ENCODE data around the gene ZNF296.

The ZNF296 gene

DNA sequence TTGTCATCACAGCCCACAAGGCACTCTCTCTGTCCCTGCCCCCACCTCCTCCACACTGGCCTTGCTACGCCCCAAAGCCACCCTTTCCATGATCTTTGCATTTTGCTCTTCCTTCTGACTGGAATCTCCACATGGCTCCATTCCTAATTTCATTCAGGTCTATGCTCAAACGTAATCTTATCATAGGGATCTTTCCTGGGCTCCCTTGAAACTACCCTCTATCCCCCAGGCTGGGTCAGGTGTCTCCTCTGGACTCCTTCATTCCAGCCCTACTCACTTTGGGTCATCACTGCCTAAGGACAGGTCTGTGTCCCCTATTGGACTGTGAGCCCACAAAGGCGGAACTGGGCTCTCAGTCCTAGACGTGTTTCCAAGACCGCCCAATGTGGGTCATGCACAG, 5.9 kb upstream of the ZNF296 start:
- no peak for DNase-seq (ENCODE audit: low read depth)

- no peak for DNase-seq (ENCODE audit: low read depth)
These were observed 3.7 kb upstream of the ZNF296 start for GRCh38 chr19:45079911-45080370.

GRCh38 chr19:45079063-45079910, 3.0 kb upstream of the ZNF296 start, which contains the start of gene GEMIN7:
Gene GEMIN7 (plus strand): TSS chr19:45079260. CDS start chr19:45090115, 10,855 bp downstream.
- peak; percentile 18 for DNase-seq (ENCODE audit: low read depth)

DNA sequence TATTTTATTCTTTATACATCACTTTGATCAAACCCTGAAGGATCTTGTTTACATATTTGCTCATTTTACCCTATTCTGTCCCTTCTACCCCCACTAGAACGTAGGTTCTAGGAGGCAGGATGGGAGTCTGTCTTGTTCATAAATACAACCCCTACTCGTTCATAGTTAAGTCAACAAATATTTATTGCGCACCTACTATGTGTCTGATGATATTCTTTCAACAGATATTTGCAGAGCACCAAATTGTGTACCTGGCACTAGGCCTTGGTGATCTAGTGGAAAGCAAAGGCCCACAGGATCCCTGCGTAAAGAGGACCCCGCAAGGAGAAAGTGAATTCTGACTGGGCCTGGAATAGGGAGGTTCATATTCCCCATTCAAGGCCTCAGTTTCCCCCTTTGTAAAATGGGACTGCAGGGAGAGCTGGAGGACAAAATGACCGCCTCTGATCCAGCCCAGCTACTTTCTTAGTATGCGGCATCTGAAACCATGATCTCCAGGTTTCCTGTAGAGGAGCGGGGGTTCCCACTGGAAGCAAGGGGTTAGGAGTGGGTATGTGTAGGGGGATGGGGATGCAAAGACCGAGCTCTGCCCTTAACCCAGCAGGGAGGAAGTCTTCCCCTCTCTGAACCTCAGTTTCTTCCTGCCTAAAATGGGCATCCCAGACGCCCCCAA, 2.2 kb upstream of the ZNF296 start:
- DNase-seq (ENCODE audit: low read depth) = no peak

- no peak for DNase-seq (ENCODE audit: low read depth)
These were observed 813 bp upstream of the ZNF296 start for GRCh38 chr19:45076851-45077730.

- peak; percentile 20 for DNase-seq (ENCODE audit: low read depth)
These were observed 813 bp downstream of the ZNF296 start for GRCh38 chr19:45075301-45076028.

- no peak for DNase-seq (ENCODE audit: low read depth)
These were observed 1.5 kb downstream of the ZNF296 start for GRCh38 chr19:45074744-45075300.

GRCh38 chr19:45071969-45072790, 4.1 kb downstream of the ZNF296 start:
- no peak for DNase-seq (ENCODE audit: low read depth)

DNA sequence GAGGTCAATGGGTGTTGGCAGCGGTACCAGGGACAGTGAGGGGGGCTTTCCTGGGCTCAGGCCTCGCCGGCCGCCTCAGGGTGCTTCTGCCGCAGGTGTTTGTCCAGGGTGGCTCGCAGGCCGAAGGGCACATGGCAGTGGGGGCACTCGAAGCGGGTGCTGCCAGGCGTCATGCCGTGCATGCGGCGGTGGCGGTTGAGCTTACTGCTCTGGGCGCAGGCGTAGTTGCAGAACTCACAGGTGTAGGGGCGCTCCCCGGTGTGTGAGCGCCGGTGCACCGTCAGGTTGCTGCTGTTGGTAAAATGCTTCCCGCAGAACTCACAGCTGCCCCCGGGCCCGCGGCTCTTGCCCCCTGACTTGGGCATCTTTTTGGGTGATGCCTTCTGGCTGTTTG, 4.7 kb downstream of the ZNF296 start:
- no peak for DNase-seq (ENCODE audit: low read depth)

- DNase-seq (ENCODE audit: low read depth) = no peak
These were observed 5.3 kb downstream of the ZNF296 start for GRCh38 chr19:45070861-45071544.

DNA sequence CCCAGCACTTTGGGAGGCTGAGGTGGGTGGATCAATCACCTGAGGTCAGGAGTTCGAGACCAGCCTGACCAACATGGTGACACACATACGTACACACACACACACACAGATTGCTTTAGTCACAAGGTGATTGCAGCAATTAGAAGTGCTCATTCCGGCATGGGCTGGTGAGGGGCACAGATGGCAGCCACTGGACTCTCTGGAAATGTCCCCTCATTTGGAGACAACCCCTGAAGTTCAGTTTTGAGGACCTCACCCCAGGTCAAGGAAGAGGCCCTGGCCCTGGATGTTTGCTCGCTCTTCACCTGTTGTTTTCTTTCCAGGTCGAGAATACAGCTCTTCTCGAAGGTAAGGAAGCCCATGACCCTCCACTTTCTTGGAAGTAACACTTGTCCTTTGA, 6.1 kb downstream of the ZNF296 start:
- no peak for DNase-seq (ENCODE audit: low read depth)

DNA sequence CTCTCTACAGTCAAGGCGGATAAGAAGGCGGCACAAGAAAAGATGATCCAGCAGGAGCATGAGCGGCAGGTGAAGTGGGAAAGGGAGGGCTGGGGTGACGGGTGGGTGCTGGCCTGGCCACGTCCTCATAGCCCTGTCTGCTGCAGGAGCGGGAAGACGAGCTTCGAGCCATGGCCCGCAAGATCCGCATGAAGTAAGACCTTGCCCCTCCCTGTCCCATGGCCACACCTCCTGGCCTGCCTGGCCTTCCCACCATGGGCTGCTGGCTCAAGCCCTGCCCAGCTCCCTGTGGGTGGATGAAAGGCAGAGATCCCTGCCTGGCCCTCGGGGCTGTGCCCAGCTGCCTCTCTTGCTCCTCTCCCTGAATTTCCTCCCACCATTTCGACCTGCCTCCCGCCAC, 7.2 kb downstream of the ZNF296 start:
- DNase-seq (ENCODE audit: low read depth) = peak; percentile 17

GRCh38 chr19:45068041-45068440, 8.2 kb downstream of the ZNF296 start:
- no peak for DNase-seq (ENCODE audit: low read depth)

- DNase-seq (ENCODE audit: low read depth) = no peak
These were observed 9.2 kb downstream of the ZNF296 start for GRCh38 chr19:45066921-45067661.

- DNase-seq (ENCODE audit: low read depth) = no peak
These were observed 12.2 kb downstream of the ZNF296 start for GRCh38 chr19:45063851-45064801.

- no peak for DNase-seq (ENCODE audit: low read depth)
These were observed 14.3 kb downstream of the ZNF296 start for GRCh38 chr19:45061965-45062364.

DNA sequence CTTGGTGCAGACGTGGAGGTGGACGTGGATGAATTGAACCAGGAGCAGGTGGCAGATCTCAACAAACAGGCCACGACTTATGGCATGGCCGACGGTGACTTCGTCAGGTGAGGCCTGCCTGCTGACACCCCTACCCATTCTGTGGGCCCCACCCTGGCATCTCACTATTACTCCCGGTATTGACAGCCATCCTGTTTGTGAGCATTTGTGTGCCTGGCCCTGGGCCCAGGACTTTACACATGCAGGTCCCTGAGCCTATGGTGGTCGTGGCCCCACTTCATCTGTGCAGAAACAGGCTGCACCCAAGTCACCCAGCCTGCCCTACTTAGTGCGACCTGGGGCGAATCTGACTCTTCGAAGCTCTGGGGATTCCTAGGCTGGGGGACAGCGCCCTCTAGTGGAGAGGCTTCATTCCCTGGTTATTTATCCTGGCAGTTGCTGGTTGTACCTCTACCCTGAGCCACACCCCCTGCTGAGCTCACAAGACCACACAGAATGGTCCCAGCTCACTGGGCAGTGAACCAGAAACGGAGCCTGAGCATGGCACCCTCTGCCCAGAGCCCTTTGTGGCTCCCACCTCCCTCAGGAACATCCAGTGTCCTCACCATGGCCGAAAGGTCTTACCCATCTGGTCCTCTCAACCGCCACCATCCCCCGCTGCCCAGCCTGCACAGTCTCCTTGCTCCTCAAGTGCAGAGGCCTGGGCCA, 16.9 kb downstream of the ZNF296 start:
- DNase-seq (ENCODE audit: low read depth) = peak; percentile 68
